GM21515 (cell line): ENCODE data around the gene RSPH3.
"Not testable (repeated sequence)": the region's sequence is repeated elsewhere in the genome, so short reads cannot be mapped to it uniquely, and the experiment has no call there.

ENCODE experiments used
- ATAC-seq: cut with Tn5 transposase; IDR thresholded peaks from one replicate; pipeline ENCODE4 v1.9.1; 2021; ENCODE audit not compliant: unreplicated experiment

RSPH3 gene

DNA sequence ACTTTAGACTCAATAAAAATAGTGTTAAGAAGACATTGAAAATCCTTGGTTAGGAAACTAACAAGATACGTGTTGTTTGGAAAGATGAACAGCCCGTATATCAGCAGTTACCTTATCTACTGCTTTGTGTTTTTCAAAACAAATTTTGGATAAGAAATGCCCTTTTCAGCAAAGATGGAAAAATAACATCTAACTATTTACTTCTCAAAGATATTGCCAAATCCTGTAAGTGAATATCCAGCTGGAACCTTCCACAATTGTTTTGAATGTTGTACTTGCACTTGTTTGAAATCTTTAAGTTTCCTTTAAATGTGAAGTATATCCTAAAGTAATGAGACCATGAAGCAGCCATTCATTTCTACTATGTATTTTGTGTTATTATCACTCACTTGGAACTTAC, 30.2 kb upstream of the RSPH3 start:
- no peak for ATAC-seq

DNA sequence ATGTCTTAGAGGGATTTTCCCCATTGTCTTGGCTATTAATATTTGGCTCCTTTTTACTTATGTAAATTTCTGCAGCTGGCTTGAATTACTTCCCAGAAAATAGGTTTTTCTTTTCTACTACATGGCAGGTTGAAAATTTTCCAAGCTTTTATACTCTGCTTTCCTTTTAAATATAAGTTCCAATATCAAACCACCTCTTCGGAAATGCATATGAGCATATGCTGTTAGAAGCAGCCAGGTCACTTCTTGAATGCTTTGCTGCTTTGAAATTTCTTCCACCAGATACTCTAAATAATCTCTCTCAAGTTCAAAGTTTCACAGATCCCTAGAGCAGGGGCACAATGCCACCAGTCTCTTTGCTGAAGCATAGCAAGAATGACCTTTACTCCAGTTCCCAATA, 25.2 kb upstream of the RSPH3 start:
- ATAC-seq = not testable (repeated sequence)

DNA sequence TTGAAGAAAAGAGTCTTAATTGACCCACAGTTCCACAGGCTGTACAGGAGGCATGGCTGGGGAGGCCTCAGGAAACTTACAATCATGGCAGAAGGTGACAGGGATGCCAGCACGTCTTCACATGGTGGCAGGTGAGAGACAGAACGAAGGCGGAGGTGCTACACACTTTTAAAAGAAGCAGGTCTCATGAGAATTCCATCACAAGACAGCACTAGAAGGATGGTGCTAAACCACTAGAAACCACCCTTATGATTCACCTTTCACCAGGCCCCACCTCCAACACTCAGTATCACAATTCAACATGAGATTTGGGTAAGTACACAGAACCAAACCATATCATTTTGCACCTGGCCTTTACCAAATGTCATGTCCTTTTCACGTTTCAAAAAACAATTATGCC, 23.9 kb upstream of the RSPH3 start:
- ATAC-seq = no peak

DNA sequence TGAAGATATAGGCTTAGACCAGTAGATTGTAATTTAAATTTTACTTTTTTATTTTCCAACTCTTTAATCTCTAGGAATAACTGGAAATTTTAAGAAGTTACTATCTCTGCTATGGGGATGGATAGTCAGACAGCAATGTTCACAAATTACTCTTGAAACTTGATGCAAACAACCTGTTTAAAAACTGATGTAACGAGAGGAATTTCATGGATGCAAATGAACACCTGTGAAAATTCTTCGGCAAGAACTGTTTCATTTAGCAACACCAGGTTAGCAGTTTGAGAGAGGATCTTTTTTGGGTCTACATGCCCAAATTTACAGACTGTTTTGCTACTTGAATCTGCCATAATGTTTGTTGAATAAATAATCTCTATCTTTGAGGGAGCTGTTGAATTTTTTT, 20.0 kb upstream of the RSPH3 start:
- ATAC-seq = no peak

DNA sequence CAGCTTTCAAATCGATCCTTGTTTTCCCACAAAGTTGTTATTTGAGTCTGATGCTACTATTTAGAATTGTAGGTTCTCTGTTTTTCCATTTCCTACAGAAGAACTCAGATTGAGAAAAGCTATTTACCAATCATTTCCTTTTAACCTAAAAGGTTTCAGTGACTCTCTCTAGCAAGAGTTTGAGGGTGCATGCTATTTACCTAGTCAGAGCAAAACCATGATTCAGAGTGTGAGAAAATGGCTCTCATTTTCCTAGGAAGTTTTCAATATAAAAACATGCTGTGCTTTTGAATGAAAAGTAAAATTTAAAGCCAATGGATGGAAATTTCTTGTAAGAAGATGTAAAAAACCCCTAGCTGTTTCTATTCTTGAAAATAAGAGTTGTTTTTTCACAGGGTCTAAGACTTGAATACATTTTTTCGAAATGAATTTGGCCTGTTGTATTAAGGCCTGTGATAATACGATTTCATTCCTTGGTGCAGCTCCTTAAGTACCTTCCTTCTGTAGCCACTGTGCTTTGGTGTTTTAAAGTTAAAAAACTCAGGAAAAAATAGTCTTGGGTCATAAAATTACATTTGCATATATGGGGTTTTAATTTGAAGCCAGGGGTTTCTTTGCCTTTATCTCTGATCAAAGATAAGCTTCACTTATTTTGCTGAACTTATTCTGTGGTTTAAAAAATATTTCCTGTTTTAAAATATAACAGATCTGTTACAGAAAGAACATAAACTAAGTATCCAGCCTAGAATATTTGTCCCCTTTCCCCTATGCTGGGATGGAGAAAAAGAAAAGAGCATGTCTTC, 18.0 kb upstream of the RSPH3 start:
- ATAC-seq = no peak

DNA sequence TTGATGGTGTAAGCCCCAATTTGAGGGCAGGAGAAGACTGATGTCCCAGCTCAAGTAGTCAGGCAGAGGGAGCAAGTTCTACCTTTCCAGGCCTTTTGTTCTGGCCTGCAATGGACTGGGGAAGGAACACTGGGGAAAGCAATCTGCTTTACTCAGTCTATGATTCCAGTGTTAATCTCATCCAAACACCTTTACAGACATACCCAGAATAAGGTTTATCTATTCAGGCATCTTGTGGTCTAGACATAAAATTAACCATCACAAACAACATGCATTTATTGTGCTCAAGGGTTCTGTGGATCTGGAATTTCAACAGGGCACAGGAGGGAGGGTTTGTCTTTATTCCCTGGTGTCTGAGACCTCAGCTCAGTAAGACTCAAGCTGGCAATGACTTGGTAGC, 14.4 kb upstream of the RSPH3 start:
- ATAC-seq = no peak

DNA sequence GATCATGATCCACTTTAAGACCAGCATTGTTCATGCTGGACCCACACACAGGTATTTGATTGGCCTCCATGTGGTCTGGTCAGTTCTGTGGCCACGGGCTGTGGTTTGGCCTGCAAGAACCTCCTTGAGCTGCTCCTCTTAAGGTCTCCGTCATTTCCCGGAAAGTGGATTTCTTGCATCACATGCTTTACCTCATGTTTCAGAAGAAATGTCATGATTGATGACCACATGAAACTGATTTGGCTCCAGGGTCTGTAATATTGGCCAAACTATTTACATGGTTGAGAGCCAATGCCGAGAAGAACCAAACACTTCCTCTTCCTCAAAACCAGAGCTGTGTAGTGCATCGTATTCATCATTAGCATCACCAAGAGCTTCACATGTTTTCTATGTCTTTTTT, 13.2 kb upstream of the RSPH3 start:
- ATAC-seq = no peak

DNA sequence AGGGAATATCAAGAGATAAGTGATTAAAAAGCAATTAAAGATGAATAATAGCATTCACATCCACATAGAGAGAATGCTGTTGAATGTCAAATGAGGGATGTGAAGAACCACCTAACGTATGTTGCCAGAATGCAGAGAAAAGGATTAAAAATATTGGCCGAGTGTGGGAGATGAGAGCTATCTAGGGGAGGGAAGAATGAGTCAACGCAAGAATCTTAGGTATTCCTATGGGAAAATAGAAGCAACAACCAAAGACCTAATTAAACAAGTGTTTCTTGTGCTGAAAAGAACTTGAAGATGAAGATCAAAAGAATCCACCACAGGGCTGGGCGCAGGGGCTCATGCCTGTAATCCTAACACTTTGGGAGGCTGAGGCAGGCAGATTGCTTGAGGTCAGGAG, 12.2 kb upstream of the RSPH3 start:
- no peak for ATAC-seq

DNA sequence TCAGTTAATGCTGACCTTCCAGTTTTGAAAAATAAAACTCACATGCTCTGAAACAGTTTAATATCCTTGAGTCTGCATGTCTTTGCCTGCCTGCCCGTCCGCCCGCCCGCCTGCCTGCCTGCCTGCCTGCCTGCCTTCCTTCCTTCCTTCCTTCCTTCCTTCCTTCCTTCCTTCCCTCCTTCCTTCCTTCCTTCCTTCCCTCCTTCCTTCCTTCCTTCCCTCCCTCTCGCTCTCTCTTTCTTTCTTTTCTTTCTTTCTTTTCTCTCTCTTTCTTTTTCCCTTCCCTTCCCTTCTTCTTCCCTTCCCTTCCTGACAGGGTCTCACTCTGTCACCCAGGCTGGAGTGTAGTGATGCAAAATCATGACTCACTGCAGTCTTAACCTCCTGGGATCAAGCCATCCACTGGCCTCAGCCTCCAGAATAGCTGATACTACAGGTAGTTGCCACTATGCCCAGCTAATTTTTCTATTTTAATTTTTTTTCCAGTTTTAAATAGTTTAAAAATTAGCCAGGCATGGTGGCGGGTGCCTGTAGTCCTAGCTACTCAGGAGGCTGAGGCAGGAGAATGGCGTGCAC, 10.1 kb upstream of the RSPH3 start:
- ATAC-seq = not testable (repeated sequence)

DNA sequence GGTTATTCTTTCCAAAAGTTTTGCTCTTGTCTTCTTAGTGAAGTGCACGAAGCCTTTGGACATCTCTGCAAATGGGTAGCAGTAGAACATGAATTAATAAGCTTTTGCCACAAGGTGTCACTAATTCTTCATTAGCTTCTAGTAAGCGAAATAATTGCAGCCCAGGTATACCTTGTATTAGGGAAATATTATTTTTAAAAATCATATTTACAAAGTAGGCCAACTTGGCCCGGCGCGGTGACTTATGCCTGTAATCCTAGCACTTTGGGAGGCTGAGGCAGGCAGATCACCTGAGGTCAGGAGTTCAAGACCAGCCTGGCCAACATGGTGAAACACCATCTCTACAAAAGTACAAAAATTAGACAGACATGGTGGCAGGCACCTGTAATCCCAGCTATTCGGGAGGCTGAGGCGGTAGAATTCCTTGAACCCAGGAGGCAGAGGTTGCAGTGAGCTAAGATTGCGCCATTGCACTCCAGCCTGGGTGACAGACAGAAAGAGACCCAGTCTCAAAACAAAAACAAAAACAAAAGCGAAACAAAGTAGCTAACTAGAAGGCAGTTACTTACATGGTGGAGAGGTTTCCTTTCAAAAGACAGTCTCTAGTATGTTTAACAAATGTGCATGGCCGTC, 8.8 kb upstream of the RSPH3 start:
- ATAC-seq = peak; percentile 65

DNA sequence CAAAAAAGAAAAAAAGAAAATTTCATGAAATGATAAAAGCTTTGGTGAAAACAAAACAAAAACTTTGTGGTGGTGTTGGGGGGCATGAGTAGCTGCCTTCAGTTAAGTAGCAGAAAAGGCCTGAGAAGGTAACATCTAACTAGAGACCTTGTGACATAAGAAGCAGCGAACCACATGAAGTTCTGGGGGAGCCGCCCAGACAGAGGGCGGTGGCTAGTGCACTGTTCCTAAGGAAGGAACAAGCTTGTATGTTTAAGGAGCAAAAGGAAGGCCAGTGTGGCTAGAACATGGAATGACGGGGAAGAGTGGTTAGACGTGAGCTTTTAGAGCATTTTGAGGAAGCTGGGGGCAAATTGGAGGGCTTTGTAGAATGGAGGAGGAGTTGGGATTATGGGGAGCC, 7.5 kb upstream of the RSPH3 start:
- ATAC-seq = no peak

DNA sequence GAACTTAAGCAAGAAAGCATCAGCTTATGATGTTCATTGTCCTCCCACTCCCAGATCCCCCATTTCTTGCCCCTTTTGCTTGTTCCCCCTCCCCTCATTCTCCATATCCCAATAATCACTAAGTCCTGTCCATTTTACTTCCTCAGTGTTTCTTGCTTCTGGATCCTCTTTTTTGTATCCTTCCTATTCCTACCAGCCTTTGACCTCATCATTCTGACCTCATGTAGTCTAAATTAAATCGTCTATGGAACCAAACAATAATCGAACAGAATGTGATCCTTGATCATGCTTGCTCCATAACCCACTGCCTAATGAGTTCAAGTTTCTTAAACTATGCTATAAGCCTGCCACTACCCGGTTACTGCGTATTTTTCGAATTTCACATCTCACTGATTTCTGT, 5.4 kb upstream of the RSPH3 start:
- no peak for ATAC-seq

DNA sequence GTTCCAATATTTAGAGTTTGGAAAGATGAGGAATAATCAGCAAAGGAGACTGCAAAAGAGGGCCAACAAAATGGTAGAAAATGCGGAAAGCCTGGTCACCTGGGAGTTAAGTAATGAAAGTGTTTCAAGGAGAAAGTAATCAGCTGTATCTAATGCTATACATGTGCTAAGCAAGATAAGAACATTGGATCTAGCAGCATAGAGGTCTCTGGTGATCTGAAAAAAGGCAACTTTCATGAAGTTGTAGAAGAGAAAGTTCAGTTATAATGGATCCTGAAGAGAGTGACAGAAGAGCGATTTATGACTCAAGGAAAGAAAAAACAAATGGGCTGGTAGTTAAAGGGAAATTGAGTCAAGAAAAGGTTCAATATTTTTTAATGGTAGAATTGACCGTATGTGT, 4.6 kb upstream of the RSPH3 start:
- no peak for ATAC-seq

DNA sequence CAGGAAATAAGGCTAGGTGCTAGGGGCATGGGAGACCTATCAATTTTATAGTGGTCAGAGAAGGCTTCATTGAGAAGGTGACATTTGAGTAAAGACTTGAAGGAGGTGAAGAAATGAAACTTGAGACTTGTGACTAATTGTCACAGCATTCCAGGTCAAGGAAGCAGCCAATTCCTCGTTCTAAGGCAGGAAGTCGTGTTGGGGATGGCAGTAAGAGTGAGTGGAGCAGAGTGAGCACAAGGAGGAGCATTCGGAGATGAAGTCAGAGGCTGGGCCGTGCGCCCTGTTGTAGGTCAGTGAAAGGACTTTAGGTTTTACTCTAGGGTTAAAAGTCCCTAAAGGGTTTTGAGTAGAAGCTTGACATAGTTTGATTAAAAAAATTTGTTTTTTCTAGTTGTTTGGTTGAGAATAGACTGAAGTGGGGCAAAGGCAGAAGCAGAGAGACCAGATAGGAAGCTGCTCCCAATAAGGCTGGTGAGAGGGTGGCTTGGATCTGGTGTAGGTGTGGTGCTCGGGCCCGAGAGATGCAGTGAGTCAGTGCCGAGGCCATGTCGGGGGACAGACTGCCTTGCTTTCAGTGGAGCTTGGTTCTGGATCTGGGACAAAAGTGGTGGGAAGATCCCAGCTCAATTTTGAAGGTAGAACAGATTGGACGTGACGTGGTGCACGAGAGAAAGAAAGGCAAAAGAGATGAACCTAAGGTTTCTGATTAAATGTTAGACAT, 2.6 kb upstream of the RSPH3 start:
- ATAC-seq = no peak

DNA sequence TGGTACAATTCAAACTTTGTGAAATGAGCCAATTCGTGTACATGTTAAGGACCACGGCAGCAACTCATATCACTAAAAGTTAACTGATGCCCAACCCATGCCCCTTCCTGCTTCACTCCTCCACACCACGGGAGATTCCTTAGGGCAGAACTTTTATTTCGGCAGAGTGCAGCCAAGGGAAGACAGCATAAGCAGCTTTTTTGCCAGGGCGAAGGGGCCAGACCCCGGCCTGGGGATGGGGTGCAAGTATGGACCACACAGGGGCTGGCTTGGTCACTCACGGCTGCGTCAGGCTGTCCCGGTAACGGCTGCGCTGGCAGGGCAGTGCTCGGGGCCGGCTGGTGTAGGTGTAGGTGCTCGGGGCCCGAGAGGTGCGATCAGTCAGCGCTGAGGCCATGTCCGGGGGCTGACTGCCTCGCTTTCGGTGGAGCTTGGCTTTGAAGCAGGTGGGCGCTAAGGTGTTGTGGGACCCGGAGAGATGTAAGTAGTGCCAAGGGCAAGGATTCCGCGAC, 792 bp downstream of the RSPH3 start:
- ATAC-seq = peak; percentile 27

DNA sequence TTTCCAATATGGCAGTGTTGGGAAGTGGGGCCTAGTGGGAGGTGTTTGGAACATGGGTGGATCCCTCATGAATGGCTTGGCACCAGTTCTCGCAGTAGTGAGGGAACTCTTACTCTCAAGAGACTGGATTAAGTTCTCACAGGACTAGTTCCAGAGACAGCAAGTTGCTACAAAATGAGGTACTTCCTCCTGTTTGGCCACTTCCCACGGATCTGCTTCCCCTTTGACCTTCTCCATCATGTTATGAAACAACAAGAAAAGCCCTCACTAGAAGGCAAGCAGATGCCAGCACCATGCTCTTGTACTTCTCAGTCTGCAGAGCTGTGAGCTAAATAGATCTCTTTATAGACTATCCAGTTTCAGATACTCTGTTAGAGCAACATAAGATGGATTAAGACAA, 3.1 kb downstream of the RSPH3 start:
- no peak for ATAC-seq

DNA sequence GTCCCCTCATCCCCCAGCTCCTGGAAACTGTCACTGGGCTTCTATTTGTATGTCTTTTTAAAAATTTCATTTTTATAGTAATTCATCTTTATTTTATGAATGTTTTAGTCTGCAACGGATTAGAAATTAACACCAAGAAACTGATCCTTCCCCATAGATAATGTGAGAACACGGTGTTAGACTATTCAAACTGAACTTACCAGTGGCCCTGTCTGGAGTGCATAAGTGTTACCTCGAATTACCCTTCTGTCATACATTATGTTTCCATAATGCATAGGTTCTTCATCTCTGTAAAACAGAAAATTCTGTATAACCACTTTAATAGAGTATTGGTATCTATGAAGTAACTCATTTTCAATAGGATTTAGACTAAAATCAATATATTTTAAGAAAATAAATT, 6.4 kb downstream of the RSPH3 start:
- ATAC-seq = no peak

DNA sequence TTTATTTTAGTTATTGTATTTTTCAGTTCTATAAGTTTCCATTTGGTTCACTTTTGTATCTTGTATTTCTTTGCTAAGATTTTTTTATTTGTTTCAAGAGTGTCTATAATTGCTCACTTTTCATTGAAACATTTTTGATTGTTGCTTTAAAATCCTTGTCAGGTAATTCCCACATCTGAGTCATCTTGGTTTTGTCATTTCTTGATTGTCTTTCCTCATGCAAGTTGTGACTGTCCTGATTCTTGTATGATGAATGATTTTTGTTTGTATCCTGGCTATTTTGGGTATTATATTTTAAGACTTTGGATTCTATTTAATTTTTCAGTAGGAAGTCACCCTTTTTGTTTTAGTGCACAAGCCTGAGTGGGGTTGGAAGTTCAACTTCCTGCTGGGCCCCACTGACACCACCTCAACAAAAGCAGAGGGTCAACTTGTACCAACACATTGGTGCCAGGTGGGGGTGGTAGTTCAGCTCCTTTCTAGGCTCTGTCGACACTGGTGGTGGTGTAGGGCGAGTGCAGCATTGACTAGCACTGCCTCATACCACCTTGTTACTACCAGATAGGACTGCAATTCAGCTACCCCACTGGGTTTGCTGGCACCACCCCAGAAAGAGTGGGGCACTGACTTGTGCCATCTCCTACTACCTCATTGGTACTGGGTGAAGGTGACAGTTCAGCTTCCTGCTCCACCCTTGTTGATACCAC, 8.8 kb downstream of the RSPH3 start:
- no peak for ATAC-seq

DNA sequence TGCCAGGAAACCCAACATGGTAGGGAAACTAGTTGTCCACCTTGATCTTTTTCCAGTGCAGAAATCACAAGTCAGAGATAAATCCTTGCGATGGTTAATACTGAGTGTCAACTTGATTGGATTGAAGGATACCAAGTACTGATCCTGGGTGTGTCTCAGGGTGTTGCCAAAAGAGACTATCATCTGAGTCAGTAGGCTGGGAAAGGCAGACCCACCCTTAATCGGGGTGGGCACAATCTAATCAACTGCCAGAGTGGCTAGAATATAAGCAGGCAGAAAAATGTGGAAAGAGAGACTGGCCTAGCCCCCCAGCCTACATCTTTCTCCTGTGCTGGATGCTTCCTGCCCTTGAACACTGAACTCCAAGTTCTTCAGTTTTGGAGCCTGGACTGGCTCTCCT, 10.3 kb downstream of the RSPH3 start:
- not testable (repeated sequence) for ATAC-seq

DNA sequence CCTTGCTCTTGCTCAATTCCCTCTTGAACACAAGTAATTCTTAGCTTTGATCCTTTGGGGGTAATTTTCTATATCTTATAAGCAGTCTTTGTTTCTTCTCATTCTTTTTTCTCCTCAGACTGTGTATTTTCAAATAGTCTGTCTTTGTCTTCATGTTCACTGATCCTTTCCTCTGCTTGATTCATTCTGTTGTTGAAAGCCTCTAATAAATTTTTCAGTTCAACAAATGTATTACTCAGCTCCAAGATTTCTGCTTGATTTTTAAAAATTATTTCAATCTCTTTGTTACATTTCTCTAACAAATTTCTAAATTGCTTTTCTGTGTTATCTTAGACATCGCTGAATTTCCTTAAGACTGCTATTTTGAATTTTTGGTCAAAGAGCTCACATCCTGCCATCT, 11.5 kb downstream of the RSPH3 start:
- no peak for ATAC-seq

DNA sequence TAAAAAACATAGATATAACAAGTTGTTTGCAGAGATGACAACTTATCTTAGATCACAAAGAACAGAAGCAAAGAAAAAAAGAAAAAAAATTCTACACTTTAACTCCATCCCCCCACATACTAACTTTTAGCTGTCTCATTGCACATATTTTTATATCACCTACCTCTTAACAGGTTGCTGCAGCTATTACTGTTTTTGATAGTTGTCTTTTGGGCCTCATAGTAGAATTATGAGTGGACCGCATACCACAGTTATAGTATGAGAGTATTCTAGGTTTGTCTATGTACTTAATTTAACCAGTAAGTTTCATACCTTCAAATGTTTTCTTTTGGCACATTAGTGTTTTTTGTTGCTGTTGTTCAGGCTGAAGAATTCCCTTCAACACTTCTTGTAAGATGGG, 12.3 kb downstream of the RSPH3 start:
- ATAC-seq = no peak
